Measurements from ENCODE around the gene CHMP1A.

- TF ChIP-seq EZH2phosphoT487 (IDR thresholded peaks at IDR 0.05; ENCODE audit: insufficient read depth, low read depth) (no peak), EZH2 (IDR thresholded peaks at IDR 0.05; ENCODE audit: insufficient read depth, poor library complexity, severe bottlenecking) (no peak)
Measured at GRCh38 chr16:89633064-89633631, 24.4 kb downstream of the CHMP1A start.
